ENCODE results near the gene CDH10.

CDH10 gene

GRCh38 chr5:24644761-24645160, at the start of gene CDH10:
Gene CDH10, minus strand, starts transcription at chr5:24644978. Its CDS starts 51,488 bp downstream, at chr5:24593490.
- no peak within 1 kb of the TSS for H3K4me3 ChIP-seq (ENCODE audit: control insufficient read depth, low read depth, low read length)
- no peak for DNase-seq (ENCODE audit: low read depth)
- TF ChIP-seq, protein P1, sequence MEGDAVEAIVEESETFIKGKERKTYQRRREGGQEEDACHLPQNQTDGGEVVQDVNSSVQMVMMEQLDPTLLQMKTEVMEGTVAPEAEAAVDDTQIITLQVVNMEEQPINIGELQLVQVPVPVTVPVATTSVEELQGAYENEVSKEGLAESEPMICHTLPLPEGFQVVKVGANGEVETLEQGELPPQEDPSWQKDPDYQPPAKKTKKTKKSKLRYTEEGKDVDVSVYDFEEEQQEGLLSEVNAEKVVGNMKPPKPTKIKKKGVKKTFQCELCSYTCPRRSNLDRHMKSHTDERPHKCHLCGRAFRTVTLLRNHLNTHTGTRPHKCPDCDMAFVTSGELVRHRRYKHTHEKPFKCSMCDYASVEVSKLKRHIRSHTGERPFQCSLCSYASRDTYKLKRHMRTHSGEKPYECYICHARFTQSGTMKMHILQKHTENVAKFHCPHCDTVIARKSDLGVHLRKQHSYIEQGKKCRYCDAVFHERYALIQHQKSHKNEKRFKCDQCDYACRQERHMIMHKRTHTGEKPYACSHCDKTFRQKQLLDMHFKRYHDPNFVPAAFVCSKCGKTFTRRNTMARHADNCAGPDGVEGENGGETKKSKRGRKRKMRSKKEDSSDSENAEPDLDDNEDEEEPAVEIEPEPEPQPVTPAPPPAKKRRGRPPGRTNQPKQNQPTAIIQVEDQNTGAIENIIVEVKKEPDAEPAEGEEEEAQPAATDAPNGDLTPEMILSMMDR (IDR thresholded peaks at IDR 0.05; ENCODE audit: control insufficient read depth, insufficient read depth, low read depth, low read length, missing control alignments): no peak

GRCh38 chr5:24693609-24694008, 48.8 kb upstream of the CDH10 start:
- TF ChIP-seq, protein P1 (IDR thresholded peaks at IDR 0.05; ENCODE audit: control insufficient read depth, insufficient read depth, low read depth, low read length, missing control alignments): no peak
- no peak for DNase-seq (ENCODE audit: low read depth)
- no peak overlapping the region for H3K4me3 ChIP-seq (ENCODE audit: control insufficient read depth, low read depth, low read length)

- no peak overlapping the region for H3K4me3 ChIP-seq (ENCODE audit: control insufficient read depth, low read depth, low read length)
- no peak for DNase-seq (ENCODE audit: low read depth)
- TF ChIP-seq, protein P1 (IDR thresholded peaks at IDR 0.05; ENCODE audit: control insufficient read depth, insufficient read depth, low read depth, low read length, missing control alignments): no peak
Measured at GRCh38 chr5:24691074-24691473, 46.3 kb upstream of the CDH10 start.

DNA sequence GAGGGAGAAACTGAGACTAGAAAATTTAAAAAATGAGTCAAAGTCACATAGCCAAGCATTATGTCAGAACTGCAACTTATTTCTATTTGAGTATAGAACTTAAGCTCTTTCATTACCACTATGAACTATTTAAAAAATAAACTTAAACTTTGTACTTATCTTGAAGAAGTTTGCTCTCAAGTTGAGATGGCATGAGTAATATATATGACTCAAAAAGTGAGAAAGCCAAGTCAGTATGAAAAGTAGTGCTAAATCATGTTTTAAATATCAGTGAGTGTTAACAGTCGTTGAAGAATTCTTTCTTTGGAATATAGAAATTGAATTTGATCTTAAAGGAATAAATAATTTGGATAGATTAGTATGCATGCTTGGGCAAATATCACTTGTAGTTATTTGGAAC, 36.3 kb upstream of the CDH10 start:
- H3K4me3 ChIP-seq (ENCODE audit: control insufficient read depth, low read depth, low read length): no peak overlapping the region
- DNase-seq (ENCODE audit: low read depth): no peak
- TF ChIP-seq, protein P1 (IDR thresholded peaks at IDR 0.05; ENCODE audit: control insufficient read depth, insufficient read depth, low read depth, low read length, missing control alignments): no peak

DNA sequence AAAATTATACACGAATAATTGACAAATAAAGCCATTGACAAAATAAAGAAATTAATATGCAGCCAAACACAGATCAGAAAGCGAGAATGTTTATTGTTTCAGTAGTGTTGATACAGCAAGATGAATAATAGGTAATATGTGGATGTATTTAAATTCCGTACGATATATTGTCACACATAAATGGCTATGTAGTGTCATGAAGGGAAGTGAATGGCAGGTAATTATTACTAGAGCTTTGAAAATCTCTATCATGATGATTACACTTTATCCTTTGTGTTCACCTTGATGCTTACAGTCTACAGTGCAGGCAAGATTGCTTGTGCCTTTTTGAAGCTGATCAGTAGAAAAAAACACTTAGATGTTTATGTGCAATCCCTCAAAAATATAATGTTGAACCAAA, 23.3 kb upstream of the CDH10 start:
- no peak for DNase-seq (ENCODE audit: low read depth)
- no peak overlapping the region for H3K4me3 ChIP-seq (ENCODE audit: control insufficient read depth, low read depth, low read length)
- TF ChIP-seq, protein P1 (IDR thresholded peaks at IDR 0.05; ENCODE audit: control insufficient read depth, insufficient read depth, low read depth, low read length, missing control alignments): no peak

DNA sequence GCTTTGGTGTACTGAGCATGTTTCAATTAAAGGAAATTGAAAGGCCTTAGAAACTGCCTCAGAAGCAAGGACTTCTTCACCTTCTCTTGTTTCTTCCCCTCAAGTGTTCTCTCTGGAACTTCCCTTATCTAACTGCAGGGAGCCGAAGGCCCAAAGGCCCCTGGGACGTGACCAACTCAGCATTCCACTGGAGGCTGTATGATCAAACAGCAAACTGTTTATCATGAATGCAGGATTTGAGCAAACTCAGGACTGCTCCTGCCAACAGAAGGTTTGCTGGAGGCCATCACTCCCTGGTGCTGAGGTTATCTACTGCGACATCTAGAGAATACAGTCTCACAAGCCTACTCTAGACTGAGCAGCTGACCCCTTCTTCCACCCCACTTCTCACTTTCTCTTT, 4.8 kb upstream of the CDH10 start:
- DNase-seq (ENCODE audit: low read depth): no peak
- TF ChIP-seq, protein P1 (IDR thresholded peaks at IDR 0.05; ENCODE audit: control insufficient read depth, insufficient read depth, low read depth, low read length, missing control alignments): no peak
- H3K4me3 ChIP-seq (ENCODE audit: control insufficient read depth, low read depth, low read length): no peak overlapping the region

DNA sequence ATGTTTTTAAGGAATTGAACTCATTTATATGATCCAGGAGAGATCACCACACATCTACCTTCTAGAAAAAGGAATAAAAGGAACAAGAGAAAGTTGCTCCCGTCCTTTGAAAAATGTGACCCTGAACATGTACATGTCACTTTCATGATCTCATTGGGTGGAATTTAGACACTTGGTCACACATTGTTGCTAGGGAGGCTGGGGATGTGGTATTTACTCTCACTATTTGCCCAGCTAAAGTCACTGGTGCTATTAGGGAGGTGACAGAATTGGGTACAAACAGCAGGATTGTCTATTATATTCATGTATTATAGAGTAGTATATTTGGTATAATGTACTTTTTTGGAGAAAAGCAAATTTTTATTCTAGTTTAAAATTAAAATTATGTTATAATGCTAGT, 2.1 kb upstream of the CDH10 start:
- no peak for DNase-seq (ENCODE audit: low read depth)
- TF ChIP-seq, protein P1 (IDR thresholded peaks at IDR 0.05; ENCODE audit: control insufficient read depth, insufficient read depth, low read depth, low read length, missing control alignments): no peak
- no peak overlapping the region for H3K4me3 ChIP-seq (ENCODE audit: control insufficient read depth, low read depth, low read length)
